Putamen (tissue), 1 donor: Measurements from ENCODE around the gene MYO15A.

ENCODE experiments used
- DNase-seq: peaks from one replicate; pipeline ENCODE4 v3.0.0-alpha.2; 2016; ENCODE audit warnings: low spot score

The MYO15A gene

DNA sequence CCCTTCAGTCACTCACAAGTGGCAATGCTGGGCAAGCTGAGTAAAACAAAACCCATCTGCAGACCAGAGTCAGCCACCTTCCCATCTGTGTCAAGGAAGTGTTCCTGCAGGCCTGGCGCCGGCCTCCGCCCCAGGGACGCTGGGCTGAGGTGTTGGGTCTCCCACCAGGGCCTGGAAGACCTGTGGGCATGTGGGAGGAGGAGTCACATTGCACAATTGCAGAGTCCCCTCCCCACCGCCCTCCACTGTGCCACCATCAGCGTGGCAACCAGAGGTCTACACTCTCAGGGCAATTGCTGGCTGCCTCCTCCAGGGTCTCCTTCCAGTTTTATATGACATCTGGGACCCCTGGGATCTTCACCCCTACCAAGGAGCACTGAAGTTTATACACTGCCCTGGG lies 3.0 kb upstream of the MYO15A start:
- DNase-seq, result no peak

DNA sequence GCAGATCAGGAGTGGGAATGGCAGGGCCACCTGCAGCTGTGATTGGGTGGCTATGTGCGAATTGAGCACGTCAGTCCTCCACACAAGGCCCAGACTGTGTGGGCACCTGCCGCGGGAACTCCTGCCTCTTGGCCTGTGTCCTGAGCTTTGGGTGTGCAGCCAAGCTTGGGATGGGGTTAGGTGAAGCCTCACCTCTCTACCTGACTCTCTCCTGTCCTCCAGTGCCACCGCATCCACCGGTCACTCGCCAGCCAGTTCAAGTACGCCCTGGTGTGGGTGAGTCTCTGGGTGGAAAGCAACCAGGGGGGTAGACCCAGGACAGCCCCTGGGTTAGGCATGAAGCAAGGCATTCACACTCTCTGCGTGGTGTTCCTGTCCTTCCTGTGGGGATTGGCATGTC lies 2.3 kb upstream of the MYO15A start:
- no peak for DNase-seq

DNA sequence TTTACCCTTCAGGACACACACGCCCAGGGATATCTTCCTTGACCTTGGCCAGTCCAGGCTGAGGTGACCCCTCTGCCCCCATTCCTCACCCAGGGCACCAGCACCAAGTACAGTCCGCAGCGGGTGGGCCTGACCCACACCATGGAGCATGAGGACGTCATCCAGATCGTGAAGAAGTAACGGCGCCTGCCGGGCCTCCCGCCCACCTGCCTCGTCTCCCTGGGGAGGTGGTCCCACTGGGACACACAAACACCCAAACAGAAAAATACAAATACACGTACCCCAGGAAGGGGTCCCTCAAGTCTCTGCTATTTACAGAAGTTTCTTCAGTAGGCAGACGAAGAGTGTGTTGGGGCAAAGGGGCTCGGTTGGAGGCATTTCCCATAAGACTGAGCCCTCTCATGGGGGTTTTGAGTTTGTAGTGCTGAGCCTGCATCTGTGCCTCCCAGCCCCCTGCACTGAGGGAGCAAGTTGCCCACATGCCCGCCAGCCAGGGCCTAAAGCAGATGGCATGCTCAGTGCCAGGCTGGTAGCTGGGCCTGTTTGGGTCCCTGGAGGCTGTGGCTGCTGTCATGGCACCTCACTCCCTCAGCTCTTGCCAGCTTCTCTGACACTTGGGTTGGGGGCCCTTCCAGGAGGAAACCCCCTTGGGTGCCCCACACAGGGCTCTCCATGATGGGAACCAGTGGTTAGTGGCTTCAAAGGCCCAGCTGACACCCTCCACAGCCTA lies 1.3 kb upstream of the MYO15A start:
- no peak for DNase-seq

- no peak for DNase-seq
Measured at GRCh38 chr17:18107971-18108370, 585 bp upstream of the MYO15A start.

- no peak for DNase-seq
Measured at GRCh38 chr17:18109935-18110485, 1.5 kb downstream of the MYO15A start.

GRCh38 chr17:18110636-18111145 lies 2.1 kb downstream of the MYO15A start:
- DNase-seq, result no peak

DNA sequence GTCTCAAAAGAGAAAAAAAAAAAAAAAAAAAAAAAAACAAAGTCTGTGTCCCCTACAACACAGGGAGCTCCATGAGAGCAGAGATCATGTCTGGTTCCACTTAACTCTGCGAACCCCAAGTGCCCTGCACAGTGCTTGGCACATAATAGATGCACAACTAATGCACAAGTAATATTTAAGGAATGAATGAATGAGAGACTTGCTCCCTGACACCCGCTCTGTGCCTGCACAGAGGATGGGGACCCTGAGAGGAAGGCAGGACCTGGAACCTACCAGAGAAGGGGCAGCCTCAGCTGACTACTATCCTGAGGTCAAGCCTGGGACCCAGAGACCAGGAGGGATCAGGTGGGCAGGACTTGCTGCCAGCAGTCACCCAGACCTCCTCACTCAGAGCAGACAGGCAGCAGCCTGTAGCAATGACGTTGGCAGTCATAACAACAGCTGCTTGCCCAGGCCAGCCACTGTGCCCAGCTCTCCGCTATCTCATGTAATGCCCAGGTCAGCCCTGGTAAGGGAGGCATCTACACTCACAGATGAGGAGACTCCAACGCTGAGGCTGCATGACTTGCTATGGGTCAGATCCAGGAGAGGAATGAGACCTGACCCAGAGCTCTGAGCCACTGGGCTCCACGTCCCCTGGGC lies 2.9 kb downstream of the MYO15A start:
- no peak for DNase-seq

DNA sequence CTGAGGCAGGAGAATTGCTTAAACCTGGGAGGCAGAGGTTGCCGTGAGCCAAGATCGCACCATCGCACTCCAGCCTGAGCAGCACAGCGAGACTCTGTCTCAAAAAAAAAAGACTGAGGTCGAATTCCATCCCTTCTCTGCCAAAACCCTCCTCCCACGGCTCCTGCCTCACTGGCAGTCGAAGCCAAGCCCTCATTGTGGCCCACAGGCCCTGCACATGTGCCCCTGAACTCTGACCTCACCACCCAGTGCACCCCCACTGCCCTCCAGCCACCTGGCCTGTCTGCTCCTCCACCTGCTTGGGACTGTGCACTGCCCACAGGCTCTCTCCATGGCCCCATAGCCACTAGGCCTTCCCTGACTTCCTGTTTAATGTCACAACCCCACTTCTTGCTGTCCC lies 7.0 kb downstream of the MYO15A start:
- DNase-seq, result no peak

DNA sequence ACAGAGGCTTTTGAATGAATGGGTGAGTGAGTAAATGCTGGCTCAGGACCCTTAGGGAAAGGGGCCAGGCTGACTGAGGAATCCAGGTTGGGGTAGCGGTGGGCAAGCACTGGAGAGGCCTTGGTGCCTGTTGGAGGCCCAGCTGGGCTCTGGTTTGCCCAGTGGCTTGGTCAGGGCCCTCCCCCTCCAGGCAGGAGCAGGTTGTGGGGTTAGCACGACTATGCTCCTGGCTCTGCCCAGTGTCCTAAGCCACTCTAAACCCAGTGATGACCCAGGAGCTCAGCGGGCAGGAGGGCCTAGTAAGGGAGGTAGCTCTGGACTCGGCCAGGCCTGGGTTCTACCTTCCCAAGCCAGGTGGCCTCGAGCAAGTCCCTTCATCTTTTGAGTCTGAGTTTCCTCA lies 7.5 kb downstream of the MYO15A start:
- DNase-seq, result no peak

DNA sequence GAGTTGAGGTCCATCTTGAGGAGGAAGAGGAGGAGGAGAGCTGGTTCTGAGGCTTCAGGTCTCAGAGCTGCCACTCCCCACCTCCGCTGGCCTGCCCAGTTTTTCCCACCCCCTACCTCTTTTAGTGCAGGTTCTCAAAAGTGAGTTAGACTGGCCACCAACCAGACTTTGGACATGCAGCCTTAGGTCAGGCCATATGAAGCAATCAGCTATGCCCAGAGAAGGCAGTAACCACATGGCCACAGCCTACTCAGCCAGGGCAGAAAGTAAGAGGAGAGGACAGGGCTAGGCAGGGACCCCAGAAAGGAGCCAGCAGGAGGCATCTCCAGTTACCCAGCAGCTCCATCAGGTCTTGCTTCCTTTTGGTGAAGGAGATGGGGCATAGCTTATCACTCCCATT lies 9.0 kb downstream of the MYO15A start:
- no peak for DNase-seq

DNA sequence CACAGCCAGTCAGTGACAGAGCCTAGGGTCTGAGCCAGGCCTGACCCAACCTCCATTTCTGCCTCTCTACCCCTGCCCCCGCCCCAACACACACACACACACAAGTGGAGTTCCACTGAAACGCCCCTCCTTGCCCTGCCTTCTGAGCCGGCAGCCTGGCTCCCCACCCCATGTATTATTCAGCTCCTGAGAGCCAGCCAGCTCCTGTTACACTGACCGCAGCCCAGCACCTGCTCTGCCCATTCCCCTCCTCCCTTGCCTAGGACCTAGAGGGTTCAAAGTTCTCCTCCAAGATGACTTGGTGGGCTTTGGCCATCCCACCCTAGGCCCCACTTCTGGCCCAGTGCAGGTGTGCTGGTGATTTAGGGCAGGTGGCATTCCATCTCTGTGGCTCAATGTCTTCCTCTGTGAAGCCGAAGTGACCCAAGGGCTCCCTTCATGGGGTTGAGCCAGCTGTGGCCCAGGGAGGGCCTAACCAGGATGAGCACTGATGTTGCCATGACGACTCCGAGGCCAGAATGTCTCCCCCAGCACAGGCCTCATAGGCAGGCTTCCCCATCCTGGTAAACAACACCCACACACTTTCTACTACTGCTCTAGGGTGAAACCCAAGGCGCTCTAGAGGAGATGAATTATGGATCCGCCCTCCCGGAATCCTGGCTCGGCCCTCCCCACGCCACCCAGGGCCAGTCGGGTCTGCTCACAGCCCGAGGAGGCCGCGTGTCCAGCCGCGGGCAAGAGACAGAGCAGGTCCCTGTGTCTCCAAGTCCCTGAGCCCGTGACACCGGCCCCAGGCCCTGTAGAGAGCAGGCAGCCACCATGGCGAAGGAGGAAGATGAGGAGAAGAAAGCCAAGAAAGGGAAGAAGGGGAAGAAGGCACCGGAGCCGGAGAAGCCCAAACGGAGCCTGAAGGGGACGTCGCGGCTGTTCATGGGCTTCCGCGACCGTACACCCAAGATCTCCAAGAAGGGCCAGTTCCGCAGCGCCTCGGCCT lies 9.7 kb downstream of the MYO15A start:
- no peak for DNase-seq

DNA sequence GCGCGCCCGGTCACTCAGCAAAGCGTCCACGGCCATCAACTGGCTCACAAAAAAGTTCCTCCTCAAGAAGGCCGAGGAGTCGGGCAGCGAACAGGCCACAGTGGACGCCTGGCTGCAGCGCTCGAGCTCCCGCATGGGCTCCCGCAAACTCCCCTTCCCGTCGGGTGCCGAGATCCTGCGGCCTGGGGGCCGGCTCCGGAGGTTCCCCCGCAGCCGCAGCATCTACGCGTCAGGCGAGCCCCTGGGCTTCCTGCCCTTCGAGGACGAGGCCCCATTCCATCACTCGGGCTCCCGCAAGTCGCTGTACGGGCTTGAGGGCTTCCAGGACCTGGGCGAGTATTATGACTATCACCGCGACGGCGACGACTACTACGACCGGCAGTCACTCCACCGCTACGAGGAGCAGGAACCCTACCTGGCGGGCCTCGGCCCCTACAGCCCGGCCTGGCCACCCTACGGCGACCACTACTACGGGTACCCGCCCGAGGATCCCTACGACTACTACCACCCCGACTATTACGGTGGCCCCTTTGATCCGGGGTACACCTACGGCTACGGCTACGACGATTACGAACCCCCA lies 10.7 kb downstream of the MYO15A start:
- DNase-seq, result no peak

GRCh38 chr17:18119938-18120337 lies 11.4 kb downstream of the MYO15A start:
- no peak for DNase-seq

- DNase-seq, result no peak
Measured at GRCh38 chr17:18120461-18121017, 12.0 kb downstream of the MYO15A start.

GRCh38 chr17:18121144-18121910 lies 12.8 kb downstream of the MYO15A start:
- no peak for DNase-seq

- no peak for DNase-seq
Measured at GRCh38 chr17:18122990-18123753, 14.6 kb downstream of the MYO15A start.

DNA sequence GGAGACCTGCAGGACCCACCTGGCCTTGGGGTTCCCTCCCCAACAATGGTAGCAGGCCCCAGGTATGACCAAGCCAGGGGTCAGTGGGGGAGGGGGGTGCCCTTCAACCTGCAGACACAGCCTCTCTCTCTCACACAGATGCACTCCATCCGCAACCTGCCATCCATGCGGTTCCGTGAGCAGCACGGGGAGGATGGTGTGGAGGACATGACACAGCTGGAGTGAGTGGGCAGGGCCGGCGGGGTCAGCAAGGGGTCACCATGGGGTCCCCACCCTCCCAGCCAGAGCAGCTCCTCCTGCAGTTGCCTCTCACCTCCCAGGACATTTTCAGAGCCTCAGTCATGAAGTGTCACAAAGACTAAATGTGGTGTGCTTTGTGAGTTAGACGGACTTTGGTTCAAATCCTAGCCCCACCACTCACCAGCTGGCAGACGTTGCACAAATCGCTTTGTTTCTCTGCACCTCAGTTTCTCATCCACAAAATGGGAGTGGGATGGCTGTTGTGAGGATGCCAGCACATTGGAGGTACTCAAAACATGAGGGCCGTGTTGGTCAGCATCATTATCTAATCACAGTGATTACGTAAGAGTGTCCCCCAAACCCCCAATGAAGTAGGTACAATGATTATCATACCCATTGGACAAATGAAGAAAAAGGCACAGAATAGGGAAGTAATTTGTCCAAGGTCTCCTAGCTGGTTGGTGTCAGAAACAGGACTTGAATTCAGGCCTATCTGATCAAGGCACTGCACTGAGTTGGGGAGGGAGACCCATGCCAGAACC lies 16.0 kb downstream of the MYO15A start:
- DNase-seq, result no peak

- no peak for DNase-seq
Measured at GRCh38 chr17:18129041-18129502, 20.5 kb downstream of the MYO15A start.

GRCh38 chr17:18132711-18133110 lies 24.2 kb downstream of the MYO15A start:
- no peak for DNase-seq
